Erythroblast (primary cell): ENCODE data around the gene KDM1B.

ENCODE experiments used
- GATA1 ChIP-seq: IDR thresholded peaks from 2 replicates; pipeline ENCODE4 v1.6.1; 2011; ENCODE audit warnings: low read depth, mild to moderate bottlenecking, control low read depth, low read length, moderate library complexity
- POLR2A ChIP-seq: IDR thresholded peaks from 2 replicates; pipeline ENCODE4 v1.6.1; 2011; ENCODE audit warnings: mild to moderate bottlenecking, low read length

GRCh38 chr6:18148304-18149025 lies 6.8 kb upstream of the KDM1B start:
- no peak for TF ChIP-seq POLR2A
- TF ChIP-seq GATA1, result no peak
